ENCODE measurements around the gene DYSF.
A peak's percentile ranks its signal among the peaks of the same experiment; 100 is the strongest.

The DYSF gene

DNA sequence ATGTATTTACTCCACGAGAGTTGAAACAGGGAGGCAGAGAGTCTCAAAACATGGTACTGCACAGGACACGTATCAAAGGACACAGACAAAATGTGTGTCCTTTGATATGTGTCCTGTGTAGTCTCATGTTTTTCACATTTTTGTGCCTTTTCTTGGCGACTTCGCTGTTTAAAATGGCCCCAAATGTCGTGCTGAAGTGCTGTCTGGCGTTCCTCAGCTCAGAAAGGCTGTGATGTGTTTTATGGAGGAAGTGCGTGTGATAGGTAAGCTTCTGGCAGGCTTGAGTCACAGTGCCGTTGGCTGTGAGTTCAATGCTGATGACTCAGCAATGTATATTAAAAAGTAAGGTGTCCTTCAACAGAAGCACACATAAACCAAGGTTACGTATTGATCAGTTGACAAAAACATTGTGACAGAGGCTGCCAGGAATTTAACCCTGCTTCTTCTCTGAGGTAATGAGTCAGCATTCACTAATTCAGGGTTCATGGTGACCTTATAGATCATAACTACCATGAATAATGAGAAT, 78.2 kb downstream of the DYSF start:
- DNase-seq = no peak

DNA sequence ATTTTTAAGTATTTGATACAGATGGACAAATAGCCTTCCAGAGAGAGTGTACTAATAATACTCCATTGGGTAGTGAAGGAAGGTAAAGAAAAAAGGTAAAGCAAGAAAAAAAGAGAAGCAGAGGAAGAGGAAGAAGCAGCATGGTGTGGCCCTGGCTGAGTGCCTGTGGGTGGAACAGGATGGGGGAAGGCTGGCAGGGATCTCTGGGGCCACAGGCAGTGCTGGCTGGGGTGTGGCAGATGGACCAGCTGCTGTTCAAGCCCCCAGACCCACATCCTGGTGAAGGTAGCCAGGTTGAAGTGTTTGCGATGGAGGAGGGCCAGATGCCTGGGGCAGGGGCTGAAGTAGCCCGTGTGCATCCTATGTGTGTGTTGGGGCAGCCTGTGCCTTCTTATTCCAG, 79.0 kb downstream of the DYSF start:
- DNase-seq = no peak

DNA sequence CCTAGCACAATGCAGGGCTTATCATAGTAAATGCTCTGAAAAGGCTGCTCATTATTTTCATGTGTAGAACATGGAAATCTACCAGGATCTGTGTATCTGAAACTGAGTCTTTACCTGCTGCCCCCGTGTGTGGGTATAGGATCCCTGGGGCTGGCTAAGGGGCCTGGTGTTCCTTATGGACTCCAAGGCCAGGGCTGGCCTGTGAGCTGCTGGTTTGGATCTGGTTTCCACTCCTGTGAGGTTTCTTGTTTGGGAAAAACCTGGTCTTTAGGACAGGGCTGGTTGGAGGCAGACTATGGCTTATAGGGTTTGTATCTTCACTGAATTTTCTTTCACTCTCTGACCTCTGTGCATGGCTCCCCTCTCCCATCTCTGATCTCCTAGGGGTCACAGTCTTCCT, 80.8 kb downstream of the DYSF start:
- DNase-seq = no peak

DNA sequence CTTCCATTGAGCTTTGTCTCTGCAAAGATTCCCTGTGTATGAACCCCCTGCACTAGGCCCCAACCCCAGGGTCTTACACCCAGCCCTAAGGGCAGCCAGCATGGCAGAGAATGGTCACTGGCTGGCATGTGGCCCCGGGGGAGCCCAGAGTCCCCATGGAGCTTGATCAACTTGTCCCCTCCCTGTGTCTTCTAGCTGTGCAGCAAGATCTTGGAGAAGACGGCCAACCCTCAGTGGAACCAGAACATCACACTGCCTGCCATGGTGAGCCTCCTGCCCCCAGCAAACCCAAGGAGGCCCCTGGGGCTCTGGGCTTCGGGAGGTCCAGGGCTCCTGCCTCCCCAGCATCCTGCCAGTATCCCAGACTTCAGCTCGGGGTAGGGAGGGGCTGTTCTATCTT, 81.5 kb downstream of the DYSF start:
- DNase-seq = no peak

DNA sequence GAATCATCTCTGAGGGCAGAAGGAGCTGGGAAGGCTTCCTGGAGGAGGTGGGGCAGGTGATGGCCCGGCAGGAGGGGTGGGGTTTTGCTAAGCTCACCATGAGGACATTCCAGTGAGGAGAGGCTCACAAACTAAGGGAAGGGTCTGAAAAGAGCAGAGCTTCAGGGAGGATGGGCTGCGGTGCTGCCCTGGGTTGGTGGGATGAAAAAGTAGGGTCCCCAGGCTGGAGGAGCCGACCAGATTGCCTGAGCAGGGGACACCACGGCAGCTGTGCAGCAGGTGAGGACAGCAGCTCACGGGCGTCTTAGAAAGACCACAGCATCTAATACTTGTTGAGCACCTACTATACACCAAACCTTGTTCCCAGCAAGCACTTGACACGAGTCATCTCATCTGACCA, 82.2 kb downstream of the DYSF start:
- no peak for DNase-seq

DNA sequence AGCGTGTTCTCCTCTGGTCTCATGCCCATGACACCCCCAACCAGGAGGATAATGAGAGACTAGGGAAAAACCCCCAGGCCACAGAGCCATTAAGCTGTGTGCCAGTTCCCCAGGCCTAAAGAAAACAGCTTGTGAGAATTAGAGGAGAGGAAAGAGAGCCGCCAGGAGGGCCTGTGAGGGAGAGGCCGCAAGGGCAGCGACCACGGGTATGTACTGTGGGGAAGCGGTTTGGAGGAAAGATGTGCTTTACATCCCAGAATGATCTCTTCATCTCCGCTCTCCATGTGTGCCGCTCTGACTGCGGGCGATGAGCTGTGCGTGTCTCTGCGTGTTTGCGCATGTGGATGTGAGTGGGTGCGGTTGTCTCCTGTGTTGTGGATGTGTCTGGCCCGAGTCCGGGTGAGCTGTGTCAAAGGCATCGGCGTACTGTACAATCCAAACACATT, 82.9 kb downstream of the DYSF start:
- DNase-seq = no peak

DNA sequence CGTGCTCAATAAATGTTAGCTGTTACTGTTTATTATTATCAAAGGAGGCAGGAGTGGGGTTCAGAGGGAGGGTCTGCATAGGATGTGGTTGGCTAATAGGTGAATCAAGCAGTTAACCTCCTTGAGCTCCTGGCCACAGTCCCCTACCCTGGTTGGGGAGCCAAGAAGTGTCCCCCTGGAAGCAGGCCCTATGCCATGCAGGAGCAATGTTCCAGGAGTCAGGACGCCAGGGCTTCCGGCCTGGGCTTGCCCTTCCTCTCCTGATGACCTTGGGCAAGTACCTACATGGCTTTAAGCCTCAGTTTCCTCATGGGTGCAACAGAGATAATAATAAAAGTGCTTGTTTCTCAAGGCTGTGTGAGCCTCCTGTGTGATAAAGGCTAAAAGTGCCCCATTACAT, 84.9 kb downstream of the DYSF start:
- no peak for DNase-seq

DNA sequence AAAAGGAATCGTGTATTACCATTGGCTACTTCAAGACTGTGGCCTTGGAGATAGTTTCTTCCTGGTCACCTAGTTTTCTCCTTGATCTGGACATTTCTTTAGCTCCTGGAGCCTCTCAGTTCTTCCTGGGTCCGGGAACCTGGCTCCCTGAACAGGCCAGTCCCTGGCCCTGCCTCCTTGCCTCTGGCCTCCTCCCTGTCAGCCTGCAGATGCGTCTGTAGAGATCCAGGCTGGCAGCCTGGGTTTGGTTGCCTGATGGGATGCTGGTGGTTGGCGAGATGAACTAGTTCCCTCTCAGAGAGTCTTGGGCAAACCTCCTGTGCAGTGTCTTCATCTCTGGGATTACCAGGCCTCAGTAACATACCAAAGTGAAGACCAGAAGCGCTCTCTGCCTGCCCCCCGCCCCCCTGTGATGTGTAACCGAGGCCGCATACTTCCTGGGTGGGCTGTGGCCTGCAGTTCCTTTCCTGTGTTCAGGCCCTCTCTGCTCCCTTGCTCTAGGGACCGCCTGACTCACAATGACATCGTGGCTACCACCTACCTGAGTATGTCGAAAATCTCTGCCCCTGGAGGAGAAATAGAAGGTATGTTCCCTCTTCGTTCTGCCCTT, 85.4 kb downstream of the DYSF start:
- DNase-seq = no peak

DNA sequence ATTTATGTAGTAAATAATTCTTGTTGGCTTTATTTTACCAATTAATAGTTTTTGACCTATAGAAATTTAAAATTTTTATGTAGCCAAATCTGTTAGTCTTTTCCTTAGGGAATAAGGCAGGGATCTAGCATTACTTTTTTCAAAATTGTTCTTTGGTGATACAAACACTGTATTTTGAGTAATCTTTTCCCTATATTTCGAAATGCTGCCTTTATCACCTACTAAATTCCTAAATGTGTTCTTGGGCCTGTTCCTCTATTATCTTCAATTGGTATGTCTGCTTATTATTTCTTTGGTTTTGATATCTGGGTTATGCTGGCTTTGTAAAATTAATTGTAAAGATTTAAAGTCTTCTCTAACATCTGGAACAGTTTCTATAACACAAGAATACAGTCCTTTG, 87.5 kb downstream of the DYSF start:
- DNase-seq = no peak

DNA sequence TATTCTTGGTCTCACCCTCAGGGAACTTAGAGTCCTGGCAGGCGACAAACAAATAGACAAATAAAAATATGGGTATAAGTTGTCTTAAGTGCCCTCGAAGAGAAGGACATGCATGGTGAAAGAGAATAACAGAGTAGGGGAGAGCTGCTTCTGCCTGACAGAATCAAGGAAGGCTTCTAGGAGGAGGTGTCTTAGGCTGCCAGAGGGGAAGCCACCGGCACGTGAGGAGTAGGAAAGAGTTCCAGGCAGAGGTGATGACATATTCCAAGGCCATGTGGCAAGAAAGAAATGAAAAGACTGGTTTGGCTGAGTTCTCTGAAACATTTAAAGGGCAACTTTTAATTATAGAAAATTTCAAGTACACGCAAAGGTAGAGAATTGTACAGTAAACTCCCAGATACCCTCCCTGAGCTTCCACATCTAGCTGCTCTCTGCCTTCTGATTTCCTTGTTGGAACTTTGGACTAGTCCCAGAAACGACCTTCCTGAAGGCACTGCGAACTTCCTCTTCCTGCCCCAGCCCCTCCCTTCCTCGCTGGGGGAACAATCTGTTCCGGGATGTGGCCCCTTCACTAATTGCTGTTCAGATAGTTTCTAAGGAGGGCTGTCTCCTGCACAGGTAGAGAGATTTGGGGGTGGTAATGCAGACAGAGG, 91.7 kb downstream of the DYSF start:
- DNase-seq = no peak

DNA sequence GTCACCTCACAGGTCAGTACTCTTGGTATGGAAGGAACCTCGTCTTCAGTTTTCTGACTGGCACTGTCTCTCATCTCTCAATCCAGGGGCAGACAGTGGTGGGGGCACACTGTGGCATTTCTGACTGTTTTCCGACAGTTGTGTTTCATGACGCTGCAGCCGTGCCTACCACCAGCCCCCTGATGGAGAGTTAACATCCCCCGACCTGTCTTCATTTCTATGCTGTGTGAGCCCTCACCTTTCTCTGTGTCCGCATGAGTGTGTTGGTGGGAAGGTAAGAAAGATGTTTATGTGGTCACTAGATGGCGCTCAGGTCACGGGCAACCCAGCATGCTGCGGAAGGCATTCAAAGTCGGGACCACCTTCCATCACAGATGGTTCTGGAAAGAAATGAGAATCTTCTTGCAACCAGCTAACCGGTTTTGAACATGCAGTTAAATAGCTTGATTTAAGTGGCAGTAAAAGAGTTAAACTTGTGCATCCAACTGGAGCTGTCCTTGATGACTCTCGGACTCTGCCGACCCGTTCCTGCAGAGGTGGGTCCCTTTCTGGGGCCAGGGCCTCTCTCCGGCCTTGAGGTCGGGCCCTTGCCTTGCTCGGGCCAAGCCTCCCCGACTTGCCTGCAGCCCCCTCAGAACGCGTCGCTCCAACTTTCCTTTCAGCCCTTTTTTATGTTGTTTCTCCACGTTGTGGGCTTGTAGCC, 92.4 kb downstream of the DYSF start:
- no peak for DNase-seq

DNA sequence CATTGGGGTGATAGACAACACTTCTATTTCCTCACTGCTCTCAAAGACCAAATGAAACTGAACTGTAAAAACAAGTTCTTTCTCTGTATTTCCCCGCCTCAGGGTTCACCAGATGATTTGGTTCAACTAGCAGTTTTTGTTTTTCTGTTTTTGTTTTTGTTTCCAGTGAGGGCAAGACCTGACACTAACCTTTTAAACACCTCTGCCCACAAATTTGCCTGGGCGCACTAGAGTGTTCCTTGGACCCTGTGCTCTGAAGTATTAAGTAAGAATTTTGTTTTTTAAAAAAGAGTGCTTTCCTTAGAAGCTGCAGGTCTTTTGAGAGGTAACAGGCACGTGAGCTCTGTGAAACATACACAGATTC, 92.9 kb downstream of the DYSF start:
- no peak for DNase-seq

DNA sequence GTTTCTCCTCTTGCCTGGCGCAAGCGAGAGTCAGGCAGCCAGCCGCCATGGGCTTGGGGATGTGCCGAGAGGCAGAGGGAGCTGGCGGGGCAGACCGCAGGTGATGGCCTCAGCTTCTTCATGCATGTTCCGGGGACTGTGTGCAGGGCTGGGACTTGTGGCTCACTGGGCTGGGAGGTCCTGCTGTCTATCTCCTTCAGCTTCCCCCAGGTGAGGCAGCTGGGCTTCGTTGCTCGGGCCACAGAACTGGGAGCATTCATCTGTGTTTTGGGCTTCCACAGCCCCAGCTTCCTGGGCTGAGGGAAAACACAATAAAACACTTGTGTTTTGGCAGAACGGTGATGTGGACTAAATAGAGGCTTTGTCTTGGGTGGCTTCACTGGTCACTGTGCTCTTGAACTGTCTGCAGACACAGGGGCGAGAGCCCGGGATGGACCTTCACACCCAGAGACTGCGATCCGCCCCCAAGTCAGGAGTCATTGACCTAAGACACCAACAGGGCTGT, 93.5 kb downstream of the DYSF start:
- DNase-seq = no peak

DNA sequence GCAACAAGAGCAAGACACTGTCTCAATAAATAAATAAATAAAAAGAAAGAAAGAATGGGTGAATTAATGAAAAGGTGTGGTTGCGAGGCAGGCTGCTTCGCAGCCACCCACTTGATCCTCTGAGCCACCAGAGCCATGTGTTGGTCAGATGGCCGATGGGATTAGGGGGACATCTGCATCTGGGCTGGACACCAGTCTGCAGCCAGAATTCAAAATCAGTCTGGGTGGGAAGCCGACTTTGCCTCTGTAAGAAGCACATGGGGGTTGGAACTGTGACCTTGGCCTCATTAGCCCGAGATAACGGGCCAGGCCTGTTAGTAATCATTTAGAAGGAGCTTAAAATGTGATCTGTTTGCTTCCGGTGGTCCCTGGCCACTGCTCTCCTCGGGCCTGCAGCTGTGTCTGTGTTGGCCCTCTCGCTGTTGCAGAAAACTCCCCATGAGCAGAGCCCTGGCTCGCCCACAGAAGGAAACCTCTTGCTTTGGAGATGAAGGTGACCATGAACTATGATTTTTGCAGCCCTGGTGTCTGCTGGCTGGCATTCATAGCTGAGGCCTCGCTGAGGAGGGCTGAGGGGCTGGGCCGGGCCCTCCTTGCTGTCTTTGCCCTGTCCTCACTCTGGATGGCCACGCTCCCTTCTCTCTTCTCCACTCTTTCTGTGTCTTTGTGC, 94.4 kb downstream of the DYSF start:
- DNase-seq = no peak

DNA sequence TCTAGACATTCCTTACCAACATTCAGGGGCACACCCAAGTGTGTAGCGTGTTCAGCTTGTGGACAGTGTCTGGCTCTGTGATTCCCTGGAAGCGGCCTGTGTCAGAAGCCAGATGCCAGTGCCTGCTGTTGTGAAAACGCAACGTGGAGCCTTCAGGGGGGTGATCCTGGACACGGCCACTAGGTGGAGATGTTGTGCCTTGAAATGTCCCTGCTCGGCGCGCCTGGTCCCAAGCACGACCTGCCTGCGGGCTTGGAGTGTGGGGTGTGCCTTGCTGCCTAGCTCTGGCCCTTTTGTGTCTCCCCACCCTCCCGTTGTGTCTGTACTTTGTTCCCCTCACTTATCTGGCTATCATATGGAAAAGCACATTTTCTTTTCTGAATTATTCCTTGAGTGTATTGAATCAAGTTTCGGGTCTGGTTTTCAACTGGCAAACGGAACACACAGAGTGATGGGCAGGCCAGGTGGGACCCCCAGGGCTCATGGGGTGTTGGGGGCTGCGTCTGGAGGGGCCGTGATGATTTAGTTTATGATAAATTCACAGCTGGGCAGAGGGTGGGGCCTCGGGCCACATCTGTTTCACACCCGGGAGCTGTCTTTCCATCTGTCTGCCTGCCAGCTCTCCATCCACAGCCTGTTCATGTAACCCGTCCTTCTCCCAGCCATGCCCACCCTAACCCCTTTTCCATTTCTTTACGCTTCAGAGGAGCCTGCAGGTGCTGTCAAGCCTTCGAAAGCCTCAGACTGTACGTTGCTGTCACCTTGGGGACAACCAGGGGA, 95.5 kb downstream of the DYSF start:
- DNase-seq = peak; percentile 51

DNA sequence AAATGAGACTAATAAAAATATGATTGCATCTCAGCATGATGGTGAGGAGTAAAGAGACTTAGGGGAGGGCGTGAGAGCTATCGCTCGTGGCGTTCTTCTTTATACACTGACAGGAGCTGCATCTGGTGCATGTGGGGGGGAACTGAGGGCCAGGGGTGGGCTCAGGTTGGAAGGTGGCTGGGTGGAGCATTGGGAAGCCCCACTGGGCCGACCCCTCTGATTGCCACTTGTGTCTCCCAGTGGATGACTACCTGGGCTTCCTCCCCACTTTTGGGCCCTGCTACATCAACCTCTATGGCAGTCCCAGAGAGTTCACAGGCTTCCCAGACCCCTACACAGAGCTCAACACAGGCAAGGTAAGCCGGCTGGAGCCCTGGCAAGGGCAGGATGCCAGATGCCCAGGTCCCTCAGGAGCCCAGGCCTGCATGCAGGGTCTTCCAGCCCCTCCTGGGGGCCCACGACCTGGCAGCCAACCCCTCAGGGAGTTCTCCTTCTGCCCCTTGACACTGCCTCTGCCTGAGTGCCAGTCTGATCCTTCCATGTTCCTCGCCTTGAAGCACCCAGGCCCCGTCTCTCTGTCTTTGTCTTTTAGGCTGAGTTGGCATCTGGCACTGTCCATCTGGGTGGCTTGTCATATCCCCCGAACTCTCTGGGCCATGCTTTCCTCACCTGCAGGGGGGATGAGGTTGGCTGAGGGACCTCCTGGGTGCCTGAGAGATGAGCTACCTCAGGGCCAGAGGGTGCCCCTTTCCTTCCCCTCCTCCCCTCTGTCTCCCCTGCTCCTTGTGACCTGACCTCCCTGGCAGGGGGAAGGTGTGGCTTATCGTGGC, 97.7 kb downstream of the DYSF start:
- DNase-seq = no peak

DNA sequence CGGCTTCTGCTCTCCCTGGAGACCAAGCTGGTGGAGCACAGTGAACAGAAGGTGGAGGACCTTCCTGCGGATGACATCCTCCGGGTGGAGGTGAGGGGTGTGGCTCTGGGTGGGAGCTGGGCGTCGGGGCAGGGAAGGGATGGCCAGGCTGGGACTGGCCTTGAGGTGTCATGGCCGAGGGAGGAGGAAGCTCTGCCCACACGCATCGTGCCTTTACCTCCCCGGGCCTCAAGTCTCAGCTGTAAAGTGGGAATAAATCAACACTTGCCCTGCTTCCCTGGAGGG, 98.2 kb downstream of the DYSF start:
- no peak for DNase-seq

DNA sequence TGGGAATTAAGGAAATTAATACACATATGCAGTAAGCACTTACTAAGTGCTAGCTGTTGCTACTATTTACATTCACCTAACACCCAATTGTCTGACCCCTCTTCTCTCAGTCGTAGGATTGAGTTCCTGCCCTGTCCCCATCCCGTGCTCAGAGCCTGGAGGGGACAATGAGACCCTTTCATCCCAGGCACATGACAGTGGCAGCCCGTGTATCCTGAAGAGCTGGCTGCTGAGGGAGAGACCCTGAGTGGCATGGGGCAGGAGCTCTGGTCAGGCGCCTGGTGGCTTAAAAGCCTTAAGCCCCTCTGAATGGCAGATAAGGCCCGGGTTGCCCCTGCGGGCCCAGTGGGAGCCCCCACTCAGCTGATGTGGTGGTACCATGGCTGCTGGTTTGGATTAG, 99.0 kb downstream of the DYSF start:
- DNase-seq = no peak

DNA sequence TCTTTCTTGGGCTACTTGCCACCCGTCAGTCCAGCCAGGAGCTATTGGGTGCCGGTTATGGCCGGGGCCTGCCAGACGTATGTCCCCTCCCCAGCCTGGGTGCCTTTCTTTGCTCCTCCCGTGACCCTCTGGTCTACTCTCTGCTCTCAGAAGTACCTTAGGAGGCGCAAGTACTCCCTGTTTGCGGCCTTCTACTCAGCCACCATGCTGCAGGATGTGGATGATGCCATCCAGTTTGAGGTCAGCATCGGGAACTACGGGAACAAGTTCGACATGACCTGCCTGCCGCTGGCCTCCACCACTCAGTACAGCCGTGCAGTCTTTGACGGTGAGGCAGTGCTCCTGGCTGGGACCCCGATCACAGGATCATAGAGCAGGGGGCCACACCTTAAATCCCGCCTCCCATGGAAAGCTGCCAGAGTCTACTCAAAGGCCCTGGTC, 99.5 kb downstream of the DYSF start:
- no peak for DNase-seq

DNA sequence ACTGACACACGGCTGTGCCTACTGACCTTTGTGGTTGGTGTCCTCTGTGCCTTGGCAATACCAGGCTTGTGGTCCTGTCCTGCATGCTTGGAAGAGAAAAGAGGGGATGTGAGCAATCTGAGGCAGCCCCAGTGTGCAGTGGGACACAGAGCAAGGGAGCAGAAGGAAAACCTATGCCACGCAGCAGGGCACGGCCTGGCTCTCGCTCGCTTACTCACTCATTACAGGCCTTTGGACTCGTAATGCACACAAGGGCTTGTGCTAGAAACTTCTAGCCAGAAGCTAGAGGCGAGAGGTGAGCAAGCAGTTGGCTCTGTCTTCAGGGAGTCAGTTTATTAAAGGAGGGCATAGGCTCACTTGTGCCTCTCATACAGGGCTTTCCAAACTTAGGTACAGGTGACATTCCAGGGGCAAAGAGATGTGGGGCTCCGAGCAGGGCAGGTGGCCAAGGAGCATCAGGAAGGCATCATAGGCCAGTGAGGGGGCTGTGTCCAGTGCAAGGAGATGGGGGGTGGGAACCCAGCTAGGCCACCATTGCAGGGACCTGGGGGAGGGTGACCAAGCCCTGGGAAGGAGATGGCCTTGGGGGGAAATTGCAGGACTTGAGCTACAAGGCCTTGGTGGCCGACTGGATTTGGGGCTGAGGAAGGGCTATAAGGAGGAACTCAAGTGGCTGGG, 100.8 kb downstream of the DYSF start:
- DNase-seq = no peak

DNA sequence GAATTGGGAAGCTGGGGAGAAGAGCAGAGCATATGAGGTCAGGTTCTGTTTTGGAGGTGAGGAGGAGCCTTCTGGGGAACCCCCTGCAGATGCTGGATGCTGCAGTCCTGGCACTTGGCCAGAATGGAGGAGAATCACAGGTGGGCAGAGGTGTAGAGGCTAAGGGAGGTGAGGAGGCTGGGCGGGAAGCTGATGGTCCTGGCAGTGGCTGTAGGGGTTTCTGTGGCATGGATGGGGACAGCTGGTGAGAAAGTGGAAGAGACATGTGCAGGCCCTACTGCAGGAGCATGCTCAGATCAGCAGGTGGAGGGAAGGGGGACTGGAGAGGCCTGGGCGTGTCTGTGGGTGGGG, 101.3 kb downstream of the DYSF start:
- DNase-seq = no peak
